Liver (tissue), 3 donors: ENCODE results near the gene SWAP70.

Experiments used
- ATF3 ChIP-seq: IDR thresholded peaks from 2 replicates; pipeline ENCODE4 v1.6.1; 2016; ENCODE audit warnings: antibody characterized with exemption
- CTCF ChIP-seq: fragments of 150-350 bp; IDR thresholded peaks from 2 replicates; pipeline ENCODE4 v1.5.1; 2017; ENCODE audit warnings: improper control_type of control experiment, low read depth, low read length; ENCODE audit not compliant: missing input control
- GABPA ChIP-seq, 2 donors: IDR thresholded peaks in 1 of 2; conservative IDR thresholded peaks in 1 of 2; 2 replicates each; pipeline ENCODE4 v1.6.1; 2016; ENCODE audit warnings: antibody characterized with exemption in 2 of 2, mild to moderate bottlenecking in 1 of 2, moderate library complexity in 1 of 2
- HNF4A ChIP-seq, 2 donors: conservative IDR thresholded peaks; 2 replicates each; pipeline ENCODE4 v1.6.1; 2016; ENCODE audit warnings: antibody characterized with exemption in 2 of 2, mild to moderate bottlenecking in 2 of 2
- HNF4G ChIP-seq: IDR thresholded peaks from 2 replicates; pipeline ENCODE4 v1.6.1; 2016; ENCODE audit warnings: antibody characterized with exemption
- JUND ChIP-seq, 2 donors: IDR thresholded peaks; 2 replicates each; pipeline ENCODE4 v1.6.1; 2016; ENCODE audit warnings: antibody characterized with exemption in 2 of 2
- RAD21 ChIP-seq, 2 donors: IDR thresholded peaks; 2 replicates each; pipeline ENCODE4 v1.6.1; 2016; ENCODE audit warnings: antibody characterized with exemption in 2 of 2, mild to moderate bottlenecking in 2 of 2
- RXRA ChIP-seq, 2 donors: IDR thresholded peaks; 2 replicates each; pipeline ENCODE4 v1.6.1; 2017 to 2018; ENCODE audit warnings: antibody characterized with exemption in 2 of 2, mild to moderate bottlenecking in 1 of 2
- SP1 ChIP-seq: IDR thresholded peaks from 2 replicates; pipeline ENCODE4 v1.6.1; 2018; ENCODE audit warnings: antibody characterized with exemption, mild to moderate bottlenecking
- YY1 ChIP-seq: IDR thresholded peaks from 2 replicates; pipeline ENCODE4 v1.6.1; 2016; ENCODE audit warnings: antibody characterized with exemption, mild to moderate bottlenecking
- TF ChIP-seq, protein P1 (sequence below): IDR thresholded peaks from 2 replicates; pipeline ENCODE4 v1.6.1; 2016; ENCODE audit warnings: antibody characterized with exemption
- TF ChIP-seq, protein P2 (sequence below): IDR thresholded peaks from 2 replicates; pipeline ENCODE4 v1.6.1; 2016; ENCODE audit warnings: antibody characterized with exemption, mild to moderate bottlenecking
- donor health status: healthy.
- donor health status: healthy.

DNA sequence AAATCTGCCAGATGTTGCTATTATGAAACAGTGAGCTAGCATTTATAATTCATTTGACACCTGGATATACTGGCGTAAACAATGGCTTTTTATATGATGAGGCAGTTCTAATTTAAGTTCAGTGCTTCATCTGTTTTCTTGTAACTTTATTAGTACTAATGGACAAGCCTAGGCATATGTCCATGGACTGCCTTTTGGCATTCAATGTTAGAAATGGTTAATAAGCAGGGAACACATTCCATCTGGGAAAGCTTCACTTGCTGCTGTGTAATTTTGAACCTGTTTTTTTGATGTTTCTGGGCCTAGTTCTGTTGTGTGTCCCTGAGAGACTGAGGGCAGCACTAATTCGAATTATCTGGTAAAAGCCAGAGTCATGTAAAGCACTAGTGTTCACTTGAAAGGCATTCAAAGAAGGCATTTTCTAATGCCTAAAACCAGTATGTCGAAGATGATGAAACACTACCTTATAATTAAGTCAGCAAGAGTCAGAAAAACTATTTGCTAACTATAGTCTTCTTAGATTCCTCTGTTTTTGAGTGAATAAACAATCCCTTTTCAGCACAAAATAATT lies 138.5 kb downstream of the SWAP70 start:
- TF ChIP-seq CTCF (no peak), RAD21 (IDR thresholded peaks at IDR 0.05) (no peak), RXRA (IDR thresholded peaks at IDR 0.05) (no peak), HNF4A (conservative IDR thresholded peaks at IDR 0.05) (no peak), HNF4G (no peak), JUND (IDR thresholded peaks at IDR 0.05) (no peak), ATF3 (no peak), GABPA (IDR thresholded peaks at IDR 0.05 in 1 of 2, conservative IDR thresholded peaks at IDR 0.05 in 1 of 2) (no peak), YY1 (no peak), SP1 (no peak)
- TF ChIP-seq, protein P1, sequence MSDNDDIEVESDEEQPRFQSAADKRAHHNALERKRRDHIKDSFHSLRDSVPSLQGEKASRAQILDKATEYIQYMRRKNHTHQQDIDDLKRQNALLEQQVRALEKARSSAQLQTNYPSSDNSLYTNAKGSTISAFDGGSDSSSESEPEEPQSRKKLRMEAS, result no peak
- TF ChIP-seq, protein P2, sequence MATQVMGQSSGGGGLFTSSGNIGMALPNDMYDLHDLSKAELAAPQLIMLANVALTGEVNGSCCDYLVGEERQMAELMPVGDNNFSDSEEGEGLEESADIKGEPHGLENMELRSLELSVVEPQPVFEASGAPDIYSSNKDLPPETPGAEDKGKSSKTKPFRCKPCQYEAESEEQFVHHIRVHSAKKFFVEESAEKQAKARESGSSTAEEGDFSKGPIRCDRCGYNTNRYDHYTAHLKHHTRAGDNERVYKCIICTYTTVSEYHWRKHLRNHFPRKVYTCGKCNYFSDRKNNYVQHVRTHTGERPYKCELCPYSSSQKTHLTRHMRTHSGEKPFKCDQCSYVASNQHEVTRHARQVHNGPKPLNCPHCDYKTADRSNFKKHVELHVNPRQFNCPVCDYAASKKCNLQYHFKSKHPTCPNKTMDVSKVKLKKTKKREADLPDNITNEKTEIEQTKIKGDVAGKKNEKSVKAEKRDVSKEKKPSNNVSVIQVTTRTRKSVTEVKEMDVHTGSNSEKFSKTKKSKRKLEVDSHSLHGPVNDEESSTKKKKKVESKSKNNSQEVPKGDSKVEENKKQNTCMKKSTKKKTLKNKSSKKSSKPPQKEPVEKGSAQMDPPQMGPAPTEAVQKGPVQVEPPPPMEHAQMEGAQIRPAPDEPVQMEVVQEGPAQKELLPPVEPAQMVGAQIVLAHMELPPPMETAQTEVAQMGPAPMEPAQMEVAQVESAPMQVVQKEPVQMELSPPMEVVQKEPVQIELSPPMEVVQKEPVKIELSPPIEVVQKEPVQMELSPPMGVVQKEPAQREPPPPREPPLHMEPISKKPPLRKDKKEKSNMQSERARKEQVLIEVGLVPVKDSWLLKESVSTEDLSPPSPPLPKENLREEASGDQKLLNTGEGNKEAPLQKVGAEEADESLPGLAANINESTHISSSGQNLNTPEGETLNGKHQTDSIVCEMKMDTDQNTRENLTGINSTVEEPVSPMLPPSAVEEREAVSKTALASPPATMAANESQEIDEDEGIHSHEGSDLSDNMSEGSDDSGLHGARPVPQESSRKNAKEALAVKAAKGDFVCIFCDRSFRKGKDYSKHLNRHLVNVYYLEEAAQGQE, result no peak
